HEK293 (cell line): Measurements from ENCODE around the gene MCM3AP.

Experiments
- GLIS1 ChIP-seq: fragments of 450-650 bp; formaldehyde crosslinking; IDR thresholded peaks from 2 replicates; pipeline ENCODE4 v1.5.1; 2016; ENCODE audit warnings: missing biosample characterization, missing genetic modification characterization
- PRDM10 ChIP-seq: fragments of 450-650 bp; formaldehyde crosslinking; IDR thresholded peaks from 2 replicates; pipeline ENCODE4 v1.5.1; 2016; ENCODE audit warnings: missing biosample characterization, missing genetic modification characterization
- SCRT1 ChIP-seq: fragments of 450-650 bp; formaldehyde crosslinking; IDR thresholded peaks from 2 replicates; pipeline ENCODE4 v1.5.1; 2016; ENCODE audit warnings: missing biosample characterization, missing genetic modification characterization, borderline replicate concordance
- SCRT2 ChIP-seq: fragments of 450-650 bp; formaldehyde crosslinking; IDR thresholded peaks from 2 replicates; pipeline ENCODE4 v1.5.1; 2016; ENCODE audit warnings: missing biosample characterization, missing genetic modification characterization
- SETDB1 ChIP-seq: IDR thresholded peaks from one replicate; pipeline ENCODE4 v1.6.1; 2017; ENCODE audit warnings: mild to moderate bottlenecking, low read length, moderate library complexity, mixed read lengths; ENCODE audit not compliant: insufficient read length
- ZBTB17 ChIP-seq: fragments of 450-650 bp; formaldehyde crosslinking; IDR thresholded peaks from 2 replicates; pipeline ENCODE4 v1.5.1; 2016; ENCODE audit warnings: missing biosample characterization, missing genetic modification characterization
- ZBTB21 ChIP-seq: fragments of 450-650 bp; formaldehyde crosslinking; IDR thresholded peaks from 2 replicates; pipeline ENCODE4 v1.5.1; 2017; ENCODE audit warnings: missing biosample characterization, missing genetic modification characterization
- ZFHX2 ChIP-seq: fragments of 450-650 bp; formaldehyde crosslinking; conservative IDR thresholded peaks from 2 replicates; pipeline ENCODE4 v1.5.1; 2016; ENCODE audit warnings: missing biosample characterization, missing genetic modification characterization
- ZFP37 ChIP-seq: fragments of 450-650 bp; formaldehyde crosslinking; IDR thresholded peaks from 2 replicates; pipeline ENCODE4 v1.5.1; 2016; ENCODE audit warnings: missing biosample characterization, missing genetic modification characterization
- ZFP41 ChIP-seq: fragments of 450-650 bp; formaldehyde crosslinking; IDR thresholded peaks from 2 replicates; pipeline ENCODE4 v1.5.1; 2016; ENCODE audit warnings: missing biosample characterization, missing genetic modification characterization, borderline replicate concordance
- ZIC2 ChIP-seq: fragments of 450-650 bp; formaldehyde crosslinking; IDR thresholded peaks from 2 replicates; pipeline ENCODE4 v1.5.1; 2016; ENCODE audit warnings: missing biosample characterization, missing genetic modification characterization
- ZNF112 ChIP-seq: fragments of 450-650 bp; formaldehyde crosslinking; IDR thresholded peaks from 2 replicates; pipeline ENCODE4 v1.5.0; 2017; ENCODE audit warnings: missing biosample characterization, missing genetic modification characterization
- ZNF114 ChIP-seq: fragments of 450-650 bp; formaldehyde crosslinking; IDR thresholded peaks from 2 replicates; pipeline ENCODE4 v1.5.0; 2017; ENCODE audit warnings: missing biosample characterization, missing genetic modification characterization
- ZNF146 ChIP-seq: fragments of 450-650 bp; formaldehyde crosslinking; IDR thresholded peaks from 2 replicates; pipeline ENCODE4 v1.5.1; 2016; ENCODE audit warnings: missing biosample characterization, missing genetic modification characterization
- ZNF19 ChIP-seq: fragments of 450-650 bp; formaldehyde crosslinking; IDR thresholded peaks from 2 replicates; pipeline ENCODE4; 2016; ENCODE audit warnings: missing biosample characterization, missing genetic modification characterization, low read depth
- ZNF221 ChIP-seq: fragments of 450-650 bp; formaldehyde crosslinking; IDR thresholded peaks from 2 replicates; pipeline ENCODE4 v1.5.1; 2017; ENCODE audit warnings: missing biosample characterization, missing genetic modification characterization, borderline replicate concordance
- ZNF223 ChIP-seq: fragments of 450-650 bp; formaldehyde crosslinking; IDR thresholded peaks from 2 replicates; pipeline ENCODE4 v1.5.1; 2016; ENCODE audit warnings: missing biosample characterization, missing genetic modification characterization
- ZNF391 ChIP-seq: fragments of 450-650 bp; formaldehyde crosslinking; IDR thresholded peaks from 2 replicates; pipeline ENCODE4 v1.5.1; 2016; ENCODE audit warnings: low read depth, missing biosample characterization, missing genetic modification characterization, borderline replicate concordance
- ZNF473 ChIP-seq: fragments of 450-650 bp; formaldehyde crosslinking; IDR thresholded peaks from 2 replicates; pipeline ENCODE4 v1.5.1; 2017; ENCODE audit warnings: missing biosample characterization, missing genetic modification characterization
- ZNF549 ChIP-seq: fragments of 450-650 bp; IDR thresholded peaks from 2 replicates; pipeline ENCODE4 v1.5.1; 2018; ENCODE audit warnings: missing biosample characterization, missing genetic modification characterization, mild to moderate bottlenecking, inconsistent platforms, moderate library complexity
- ZNF600 ChIP-seq: fragments of 450-650 bp; formaldehyde crosslinking; IDR thresholded peaks from 2 replicates; pipeline ENCODE4 v1.5.1; 2016; ENCODE audit warnings: missing biosample characterization, missing genetic modification characterization
- ZNF654 ChIP-seq: fragments of 450-650 bp; formaldehyde crosslinking; IDR thresholded peaks from 2 replicates; pipeline ENCODE4 v1.5.1; 2016; ENCODE audit warnings: low read depth, missing biosample characterization, missing genetic modification characterization
- ZNF660 ChIP-seq: fragments of 450-650 bp; IDR thresholded peaks from 2 replicates; pipeline ENCODE4 v1.5.1; 2018; ENCODE audit warnings: missing biosample characterization, mild to moderate bottlenecking, missing genetic modification characterization
- ZNF670 ChIP-seq: fragments of 450-650 bp; formaldehyde crosslinking; IDR thresholded peaks from 2 replicates; pipeline ENCODE4 v1.5.1; 2016; ENCODE audit warnings: missing biosample characterization, missing genetic modification characterization, low read depth
- ZNF677 ChIP-seq: fragments of 450-650 bp; IDR thresholded peaks from 2 replicates; pipeline ENCODE4 v1.5.0; 2018; ENCODE audit warnings: missing biosample characterization, mild to moderate bottlenecking, missing genetic modification characterization, moderate library complexity
- ZNF704 ChIP-seq: fragments of 450-650 bp; formaldehyde crosslinking; IDR thresholded peaks from 2 replicates; pipeline ENCODE4 v1.5.1; 2016; ENCODE audit warnings: missing biosample characterization, missing genetic modification characterization
- ZNF747 ChIP-seq: fragments of 450-650 bp; formaldehyde crosslinking; IDR thresholded peaks from 2 replicates; pipeline ENCODE4 v1.5.1; 2016; ENCODE audit warnings: missing biosample characterization, missing genetic modification characterization
- ZNF76 ChIP-seq: fragments of 450-650 bp; formaldehyde crosslinking; IDR thresholded peaks from 2 replicates; pipeline ENCODE4; 2016; ENCODE audit warnings: low read depth, missing biosample characterization, missing genetic modification characterization, borderline replicate concordance
- ZNF785 ChIP-seq: fragments of 450-650 bp; formaldehyde crosslinking; IDR thresholded peaks from 2 replicates; pipeline ENCODE4 v1.5.1; 2016; ENCODE audit warnings: missing biosample characterization, missing genetic modification characterization
- ZSCAN4 ChIP-seq: fragments of 450-650 bp; formaldehyde crosslinking; IDR thresholded peaks from 2 replicates; pipeline ENCODE4 v1.5.1; 2017; ENCODE audit warnings: missing biosample characterization, missing genetic modification characterization
- TF ChIP-seq, protein P1 (sequence below): fragments of 450-650 bp; formaldehyde crosslinking; IDR thresholded peaks from 2 replicates; pipeline ENCODE4 v1.5.1; 2016; ENCODE audit warnings: missing biosample characterization, missing genetic modification characterization
- TF ChIP-seq, protein P2 (sequence below): fragments of 450-650 bp; formaldehyde crosslinking; IDR thresholded peaks from 2 replicates; pipeline ENCODE4; 2016; ENCODE audit warnings: missing biosample characterization, missing genetic modification characterization

The MCM3AP gene

DNA sequence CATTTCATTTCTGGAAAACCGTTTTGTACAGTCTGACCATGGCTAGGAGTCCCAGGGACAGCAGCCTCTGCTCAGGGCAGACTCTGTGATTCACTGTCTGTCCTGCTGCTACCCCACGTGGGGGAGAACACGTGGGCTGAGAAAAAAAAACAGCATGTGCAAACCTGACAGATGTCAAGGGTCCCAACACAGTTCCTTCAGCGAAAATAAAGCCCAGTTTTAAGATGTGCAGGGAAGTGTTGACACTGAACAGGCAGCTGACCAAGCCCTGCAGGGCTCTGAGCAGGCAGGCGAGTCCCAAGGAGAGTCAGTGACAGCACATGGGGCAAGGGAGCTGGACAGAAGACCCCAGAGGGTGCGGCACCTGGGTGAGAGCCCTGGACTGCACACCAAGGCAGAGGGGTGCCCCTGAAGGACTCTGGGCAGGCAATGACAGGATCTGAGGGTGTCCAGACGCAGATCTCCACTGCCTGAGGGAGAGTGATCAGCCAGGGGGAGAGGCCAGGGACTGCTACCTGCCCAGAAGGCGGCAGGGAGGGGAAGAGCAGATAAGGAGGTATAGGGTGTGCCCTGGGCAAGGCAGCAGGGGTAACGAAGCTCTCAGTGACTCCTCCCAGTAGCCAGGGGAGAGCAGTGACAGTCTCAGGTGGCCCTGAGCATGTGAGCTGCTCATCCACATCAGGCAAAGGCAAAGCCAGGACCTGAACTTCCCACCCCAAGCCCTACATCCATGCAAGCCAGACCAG is 96.0 kb downstream of the MCM3AP start (continued):
- no peak for TF ChIP-seq ZSCAN4
- TF ChIP-seq ZNF223 (tag by site-specific recombination) = no peak
- peak; percentile 51; the same call in 1 of the 2 replicates for TF ChIP-seq ZFHX2 (tag by site-specific recombination)
- no peak for TF ChIP-seq ZNF677 (tag by site-specific recombination)
- TF ChIP-seq ZNF549 (tag by site-specific recombination) = no peak
- no peak for TF ChIP-seq ZNF112 (tag by site-specific recombination)
- no peak for TF ChIP-seq PRDM10 (tag by site-specific recombination)
- no peak for TF ChIP-seq ZNF391 (tag by site-specific recombination)
- TF ChIP-seq ZNF76 (tag by site-specific recombination) = no peak
- TF ChIP-seq ZNF704 (tag by site-specific recombination) = no peak
- TF ChIP-seq ZNF221 (tag by site-specific recombination) = no peak
- TF ChIP-seq GLIS1 (tag by site-specific recombination) = peak; percentile 72
- TF ChIP-seq ZNF19 (tag by site-specific recombination) = no peak
- no peak for TF ChIP-seq ZNF670 (tag by site-specific recombination)
- TF ChIP-seq, protein P1, sequence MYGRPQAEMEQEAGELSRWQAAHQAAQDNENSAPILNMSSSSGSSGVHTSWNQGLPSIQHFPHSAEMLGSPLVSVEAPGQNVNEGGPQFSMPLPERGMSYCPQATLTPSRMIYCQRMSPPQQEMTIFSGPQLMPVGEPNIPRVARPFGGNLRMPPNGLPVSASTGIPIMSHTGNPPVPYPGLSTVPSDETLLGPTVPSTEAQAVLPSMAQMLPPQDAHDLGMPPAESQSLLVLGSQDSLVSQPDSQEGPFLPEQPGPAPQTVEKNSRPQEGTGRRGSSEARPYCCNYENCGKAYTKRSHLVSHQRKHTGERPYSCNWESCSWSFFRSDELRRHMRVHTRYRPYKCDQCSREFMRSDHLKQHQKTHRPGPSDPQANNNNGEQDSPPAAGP (tag by site-specific recombination) = peak; percentile 51
- no peak for TF ChIP-seq ZNF747 (tag by site-specific recombination)
- no peak for TF ChIP-seq SCRT2 (tag by site-specific recombination)
- no peak for TF ChIP-seq ZBTB17 (tag by site-specific recombination)
- no peak for TF ChIP-seq ZNF654 (tag by site-specific recombination)
- TF ChIP-seq ZFP41 (tag by site-specific recombination) = no peak
- TF ChIP-seq SETDB1 = no peak
- TF ChIP-seq, protein P2, sequence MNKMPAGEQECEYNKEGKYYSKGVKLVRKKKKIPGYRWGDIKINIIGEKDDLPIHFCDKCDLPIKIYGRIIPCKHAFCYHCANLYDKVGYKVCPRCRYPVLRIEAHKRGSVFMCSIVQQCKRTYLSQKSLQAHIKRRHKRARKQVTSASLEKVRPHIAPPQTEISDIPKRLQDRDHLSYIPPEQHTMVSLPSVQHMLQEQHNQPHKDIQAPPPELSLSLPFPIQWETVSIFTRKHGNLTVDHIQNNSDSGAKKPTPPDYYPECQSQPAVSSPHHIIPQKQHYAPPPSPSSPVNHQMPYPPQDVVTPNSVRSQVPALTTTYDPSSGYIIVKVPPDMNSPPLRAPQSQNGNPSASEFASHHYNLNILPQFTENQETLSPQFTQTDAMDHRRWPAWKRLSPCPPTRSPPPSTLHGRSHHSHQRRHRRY (tag by site-specific recombination) = no peak
- no peak for TF ChIP-seq ZNF114 (tag by site-specific recombination)
- TF ChIP-seq ZNF600 (tag by site-specific recombination) = peak; percentile 39; the same call in 1 of the 2 replicates
- TF ChIP-seq ZNF473 (tag by site-specific recombination) = no peak
- no peak for TF ChIP-seq ZFP37 (tag by site-specific recombination)
- TF ChIP-seq ZBTB21 (tag by site-specific recombination) = no peak
- no peak for TF ChIP-seq SCRT1
- no peak for TF ChIP-seq ZNF146 (tag by site-specific recombination)
- no peak for TF ChIP-seq ZNF785 (tag by site-specific recombination)
- no peak for TF ChIP-seq ZNF660 (tag by site-specific recombination)
- peak; percentile 62 for TF ChIP-seq ZIC2 (tag by site-specific recombination)
